Dendritic cell treated with granulocyte-macrophage colony-stimulating factor and Interleukin-4, amounts not matched to agents 40 ng/mL and 50 ng/mL, for 4 days (primary cell): Measurements from ENCODE around the gene NAV2.

Experiments used
- H3K27ac Mint-ChIP-seq: one replicate; pipeline ENCODE4 v1.8.0; 2022; ENCODE audit warnings: mild to moderate bottlenecking, mixed read lengths
- H3K27me3 Mint-ChIP-seq: one replicate; pipeline ENCODE4 v1.8.0; 2022; ENCODE audit warnings: mild to moderate bottlenecking, mixed read lengths
- H3K36me3 Mint-ChIP-seq: one replicate; pipeline ENCODE4 v1.8.0; 2022; ENCODE audit warnings: low read depth, mixed read lengths
- H3K4me1 Mint-ChIP-seq: one replicate; pipeline ENCODE4 v1.8.0; 2022; ENCODE audit warnings: low read depth, mixed read lengths
- H3K4me3 Mint-ChIP-seq: one replicate; pipeline ENCODE4 v1.8.0; 2022; ENCODE audit warnings: mild to moderate bottlenecking, moderate library complexity, mixed read lengths
- H3K9me3 Mint-ChIP-seq: one replicate; pipeline ENCODE4 v1.8.0; 2022; ENCODE audit warnings: mixed read lengths
- intact Hi-C: fragments of 100-400 bp; cut with micrococcal nuclease; formaldehyde crosslinking; loops from one replicate; pipeline ENCODE4 v1.15.0; 2022

Gene NAV2

DNA sequence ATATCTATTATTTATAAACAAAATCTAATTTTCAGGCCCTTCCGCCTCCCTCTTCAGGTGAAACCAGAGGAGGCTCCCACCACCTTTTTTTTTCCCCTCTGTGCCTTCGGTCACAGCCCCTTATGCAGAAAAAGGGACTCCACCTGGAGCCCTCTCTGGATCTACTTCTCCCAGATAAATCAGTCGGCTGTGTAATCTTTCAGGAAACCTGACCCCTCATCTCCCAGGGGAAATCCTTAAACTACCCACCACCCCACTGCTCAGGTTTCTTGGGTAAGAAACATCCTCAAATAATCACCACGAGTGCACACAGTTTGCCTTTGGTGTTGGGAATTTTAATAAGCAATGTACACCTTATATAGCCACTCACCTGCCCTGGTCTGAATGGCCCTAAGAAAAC is 104.2 kb downstream of the NAV2 start:
- intact Hi-C loops = no loop called here
- no peak overlapping the region for H3K4me3 Mint-ChIP-seq
- H3K27me3 Mint-ChIP-seq = no peaks in the 10 kb centered on the region
- no peaks in the 10 kb centered on the region for H3K36me3 Mint-ChIP-seq
- H3K27ac Mint-ChIP-seq = no peak overlapping the region
- no peaks in the 10 kb centered on the region for H3K4me1 Mint-ChIP-seq
- no peaks in the 10 kb centered on the region for H3K9me3 Mint-ChIP-seq

DNA sequence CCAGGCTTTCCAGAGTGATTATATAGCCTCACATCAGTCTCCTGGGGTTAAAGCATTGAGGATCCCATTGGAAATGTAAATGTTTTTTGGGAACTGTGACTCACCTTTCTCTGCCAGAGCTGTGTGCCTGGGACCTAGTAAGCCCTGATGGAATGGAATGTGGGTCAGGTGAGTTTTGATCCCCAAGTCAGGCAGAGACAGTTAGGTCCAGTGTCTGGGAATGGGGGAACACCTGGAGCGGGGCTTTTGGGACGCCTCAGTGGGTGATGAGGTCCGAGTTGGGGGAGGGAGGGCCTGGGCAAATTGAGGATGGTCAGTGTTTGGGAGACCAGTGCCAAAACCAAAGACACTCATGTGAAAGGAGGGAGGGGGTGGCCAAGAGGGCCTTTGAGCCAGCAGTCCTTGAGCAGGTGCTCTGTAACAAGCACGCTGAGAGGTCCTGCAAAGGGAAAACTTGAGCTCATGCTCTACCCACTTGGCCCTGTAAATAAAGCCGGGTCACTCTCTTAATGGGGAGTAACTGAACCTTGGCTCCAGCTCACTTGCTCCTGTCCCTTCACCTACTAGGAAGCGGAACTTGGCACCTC is 104.7 kb downstream of the NAV2 start:
- Mint-ChIP-seq H3K4me1 (no peaks in the 10 kb centered on the region), H3K27ac (no peak overlapping the region), H3K4me3 (no peak overlapping the region), H3K9me3 (no peaks in the 10 kb centered on the region), H3K36me3 (no peaks in the 10 kb centered on the region), H3K27me3 (no peaks in the 10 kb centered on the region)
- intact Hi-C loops = no loop called here

DNA sequence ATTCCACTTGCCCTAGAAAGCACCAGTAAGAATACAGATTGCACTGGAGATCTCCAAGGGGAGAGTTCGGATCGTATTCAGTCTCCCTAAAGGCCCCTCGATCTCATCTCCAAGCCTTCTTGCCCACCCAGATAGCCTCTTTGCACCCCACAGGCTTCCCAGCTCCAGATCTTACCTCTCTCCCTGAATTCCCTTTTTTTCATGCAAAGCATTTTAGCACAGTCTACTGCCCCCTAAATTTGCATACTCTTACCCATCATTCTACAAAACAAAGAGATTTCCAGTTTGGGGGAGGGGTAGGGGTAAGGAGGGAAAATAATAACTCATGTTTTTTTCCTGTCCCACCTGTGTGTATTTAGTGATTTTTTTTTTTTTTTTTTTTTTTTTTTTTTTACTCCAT is 105.2 kb downstream of the NAV2 start:
- Mint-ChIP-seq H3K36me3 (no peaks in the 10 kb centered on the region), H3K27ac (no peak overlapping the region), H3K27me3 (no peaks in the 10 kb centered on the region), H3K4me3 (no peak overlapping the region), H3K4me1 (no peaks in the 10 kb centered on the region), H3K9me3 (no peaks in the 10 kb centered on the region)
- intact Hi-C loops = no loop called here

DNA sequence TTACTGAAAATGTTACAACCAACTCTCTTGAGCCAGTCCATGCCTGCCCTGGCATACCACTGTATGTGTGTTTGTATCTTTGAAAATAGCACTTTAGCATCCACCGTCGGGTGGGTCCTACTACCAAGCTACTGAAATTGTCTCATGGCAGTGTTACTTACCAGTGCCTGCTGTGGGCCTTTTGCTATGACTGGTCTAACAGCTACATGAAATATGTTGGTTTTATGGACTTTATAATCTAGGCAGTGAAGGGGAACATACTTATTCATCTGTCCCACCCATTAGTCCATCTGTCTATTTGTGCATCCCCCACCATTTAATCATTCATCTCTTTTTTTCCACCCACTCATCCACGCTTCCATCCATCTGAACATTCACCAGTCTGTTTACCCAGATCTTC is 106.0 kb downstream of the NAV2 start:
- H3K4me1 Mint-ChIP-seq = no peaks in the 10 kb centered on the region
- intact Hi-C loops = no loop called here
- H3K27me3 Mint-ChIP-seq = no peaks in the 10 kb centered on the region
- H3K9me3 Mint-ChIP-seq = no peaks in the 10 kb centered on the region
- H3K27ac Mint-ChIP-seq = no peak overlapping the region
- H3K4me3 Mint-ChIP-seq = no peak overlapping the region
- H3K36me3 Mint-ChIP-seq = no peaks in the 10 kb centered on the region

DNA sequence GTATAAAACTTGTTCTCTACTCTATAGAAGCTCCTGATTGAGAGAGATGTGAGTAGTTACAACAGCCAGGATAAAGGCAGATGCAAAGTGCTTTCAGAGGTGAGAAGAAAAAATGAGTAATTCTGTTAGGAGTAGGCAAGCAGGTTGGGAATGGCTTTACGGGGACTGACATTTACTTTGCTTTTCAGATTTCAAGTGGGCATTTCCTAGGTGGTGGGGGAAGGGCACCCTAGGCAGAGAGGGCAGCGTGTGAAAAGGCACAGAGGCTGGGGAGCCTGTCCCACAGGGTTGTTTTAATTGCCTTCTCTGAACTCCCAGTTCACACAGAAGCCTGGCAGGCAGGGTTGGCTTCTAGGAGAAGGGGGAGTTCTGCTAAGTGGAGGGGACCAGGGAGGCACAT is 106.5 kb downstream of the NAV2 start:
- intact Hi-C loops = no loop called here
- Mint-ChIP-seq H3K36me3 (no peaks in the 10 kb centered on the region), H3K27me3 (no peaks in the 10 kb centered on the region), H3K9me3 (no peaks in the 10 kb centered on the region), H3K4me3 (no peak overlapping the region), H3K27ac (no peak overlapping the region), H3K4me1 (no peaks in the 10 kb centered on the region)

DNA sequence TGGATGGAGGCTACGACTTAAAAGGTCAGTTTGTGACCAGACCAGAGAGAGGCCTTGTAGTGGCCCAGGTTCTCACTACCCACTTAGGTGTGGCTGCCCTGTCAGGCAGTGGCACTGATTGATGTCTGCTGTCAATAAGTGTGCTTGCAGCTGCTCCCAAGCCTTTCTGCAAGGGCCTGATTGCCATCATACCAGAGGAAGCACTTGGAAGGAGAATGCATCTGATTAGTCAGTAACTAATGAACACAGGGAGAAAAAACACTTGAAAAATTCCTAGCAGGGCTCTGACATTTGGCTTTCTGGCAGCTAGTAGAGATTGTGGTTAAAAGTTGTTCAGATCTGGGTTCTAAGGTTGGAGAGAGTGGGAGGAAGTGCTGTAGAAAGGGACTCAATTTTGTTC is 107.5 kb downstream of the NAV2 start:
- Mint-ChIP-seq H3K9me3 (no peaks in the 10 kb centered on the region), H3K27ac (no peak overlapping the region), H3K4me1 (no peaks in the 10 kb centered on the region), H3K4me3 (no peak overlapping the region), H3K36me3 (no peaks in the 10 kb centered on the region), H3K27me3 (no peaks in the 10 kb centered on the region)
- intact Hi-C loops = no loop called here

DNA sequence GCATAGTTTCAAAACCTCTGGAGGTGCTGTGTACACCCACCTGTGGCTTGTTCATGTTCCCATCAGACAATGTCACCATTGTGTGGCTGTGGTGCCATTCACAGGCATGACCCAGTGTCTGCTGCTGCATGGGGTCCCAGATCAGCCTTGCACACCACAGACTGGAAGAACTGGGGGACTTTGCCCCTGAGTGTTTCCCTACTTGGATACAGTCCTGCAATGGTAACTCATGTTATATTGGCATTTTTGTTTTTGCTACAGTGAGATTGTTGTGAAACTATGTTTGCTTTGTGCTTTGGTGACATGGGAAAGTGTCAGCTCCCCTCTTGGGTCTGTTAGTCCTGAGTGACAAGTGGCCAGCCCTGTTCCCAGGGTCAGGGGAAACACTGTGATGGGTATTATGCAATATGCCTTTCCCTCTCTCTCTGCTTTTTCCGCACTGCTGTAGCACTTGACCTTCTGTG is 108.8 kb downstream of the NAV2 start:
- no peak overlapping the region for H3K4me3 Mint-ChIP-seq
- H3K36me3 Mint-ChIP-seq = no peaks in the 10 kb centered on the region
- no peaks in the 10 kb centered on the region for H3K9me3 Mint-ChIP-seq
- H3K4me1 Mint-ChIP-seq = no peaks in the 10 kb centered on the region
- intact Hi-C loops = no loop called here
- no peaks in the 10 kb centered on the region for H3K27me3 Mint-ChIP-seq
- H3K27ac Mint-ChIP-seq = no peak overlapping the region

DNA sequence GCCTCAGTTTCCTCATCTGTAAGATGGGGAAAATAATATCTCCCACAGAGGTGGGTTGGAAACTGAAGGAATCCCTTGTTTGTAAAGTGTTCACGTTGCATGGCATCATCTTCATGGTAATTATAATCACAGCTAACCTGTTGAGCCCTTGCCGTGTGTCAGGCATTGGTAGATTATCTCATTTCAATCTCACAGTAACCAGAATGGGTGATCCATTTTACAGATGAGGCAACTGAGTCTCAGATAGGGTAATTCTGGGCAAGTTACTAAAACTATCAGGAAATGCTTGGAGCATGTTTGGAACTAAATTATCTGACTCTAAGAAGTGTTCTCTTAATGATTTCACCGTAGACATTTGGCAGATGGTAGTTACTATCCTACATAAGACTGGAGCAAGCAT is 109.4 kb downstream of the NAV2 start:
- Mint-ChIP-seq H3K4me1 (no peaks in the 10 kb centered on the region), H3K27me3 (no peaks in the 10 kb centered on the region), H3K4me3 (no peak overlapping the region), H3K27ac (no peak overlapping the region), H3K36me3 (no peaks in the 10 kb centered on the region), H3K9me3 (no peaks in the 10 kb centered on the region)
- intact Hi-C loops = no loop called here

DNA sequence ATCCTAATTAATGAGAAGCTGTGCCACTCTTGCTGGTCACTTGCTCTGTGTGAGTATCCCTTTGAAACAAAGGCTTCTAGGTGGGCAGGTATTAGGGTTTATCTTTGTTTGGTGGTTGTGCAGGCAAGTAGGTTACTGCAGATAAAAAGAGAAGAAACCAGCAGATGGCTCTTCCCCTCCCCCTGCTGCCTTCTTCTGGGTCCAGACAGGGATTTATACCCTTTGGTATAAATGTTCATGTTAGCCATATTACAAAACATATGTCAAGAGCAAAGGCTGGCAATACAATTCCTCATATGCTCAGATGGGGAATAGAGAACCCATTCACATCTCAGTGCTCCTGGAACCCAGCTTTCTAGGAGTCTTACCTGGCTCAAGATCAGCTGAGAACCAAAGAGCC is 109.9 kb downstream of the NAV2 start:
- Mint-ChIP-seq H3K36me3 (no peaks in the 10 kb centered on the region), H3K4me1 (no peaks in the 10 kb centered on the region), H3K4me3 (no peak overlapping the region), H3K27ac (no peak overlapping the region), H3K9me3 (no peaks in the 10 kb centered on the region), H3K27me3 (no peaks in the 10 kb centered on the region)
- intact Hi-C loops = no loop called here

DNA sequence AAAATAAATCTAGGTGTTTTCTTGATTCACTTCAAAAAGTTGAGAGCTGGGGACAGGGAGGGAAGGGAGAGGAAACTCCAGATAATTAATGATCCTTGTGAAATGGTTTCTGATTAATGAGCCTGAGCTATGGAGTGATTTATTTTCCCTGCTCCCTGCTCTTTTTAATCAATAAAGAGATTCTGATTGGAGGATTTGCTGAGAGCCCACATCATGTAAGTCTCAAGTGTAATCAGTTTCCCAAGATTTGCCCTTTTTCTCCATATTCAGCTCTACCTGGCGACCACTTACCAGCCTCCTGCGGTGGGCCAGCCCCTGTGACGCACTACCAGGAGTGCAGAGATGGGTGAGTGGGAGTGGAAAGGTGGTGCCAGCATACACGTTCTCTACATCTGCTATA is 114.0 kb downstream of the NAV2 start:
- no peaks in the 10 kb centered on the region for H3K4me1 Mint-ChIP-seq
- H3K27me3 Mint-ChIP-seq = no peaks in the 10 kb centered on the region
- no peaks in the 10 kb centered on the region for H3K36me3 Mint-ChIP-seq
- no peak overlapping the region for H3K27ac Mint-ChIP-seq
- intact Hi-C loops = no loop called here
- no peaks in the 10 kb centered on the region for H3K9me3 Mint-ChIP-seq
- no peak overlapping the region for H3K4me3 Mint-ChIP-seq

DNA sequence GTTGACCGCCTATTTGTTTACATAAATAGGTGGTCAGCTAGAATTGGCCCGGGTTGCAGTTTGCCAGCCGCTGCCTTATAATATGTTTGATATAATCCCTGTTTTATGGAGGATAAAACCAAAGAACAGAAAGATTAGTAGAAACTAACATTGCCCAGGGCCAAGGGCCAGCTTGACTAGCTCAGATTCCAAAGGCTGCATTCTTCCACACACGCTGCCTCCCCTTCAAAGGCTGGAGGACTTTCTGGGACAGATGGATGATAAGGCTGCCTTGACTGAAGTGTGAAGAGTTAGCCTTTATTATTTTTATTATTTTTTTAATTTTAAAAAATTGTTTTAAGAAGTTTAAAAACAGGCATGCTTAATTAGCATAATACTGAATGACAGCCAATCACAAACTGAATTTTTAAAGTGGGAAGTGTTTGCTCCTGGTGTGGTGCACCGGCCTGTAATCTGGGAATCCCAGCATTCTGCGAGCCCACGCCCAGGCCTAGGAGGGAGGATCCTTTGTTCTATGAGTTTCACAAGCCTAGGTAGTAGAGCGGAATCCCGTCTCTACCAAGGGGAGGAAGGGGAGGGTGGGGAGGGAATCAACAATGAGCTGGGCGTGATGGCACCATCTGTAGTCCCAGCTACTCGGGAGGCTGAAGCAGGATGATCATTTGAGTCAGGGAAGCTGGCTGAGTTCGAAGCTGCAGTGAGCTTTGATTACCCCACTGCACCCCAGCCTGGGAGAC is 114.9 kb downstream of the NAV2 start:
- intact Hi-C loops = no loop called here
- no peaks in the 10 kb centered on the region for H3K36me3 Mint-ChIP-seq
- no peaks in the 10 kb centered on the region for H3K9me3 Mint-ChIP-seq
- H3K27ac Mint-ChIP-seq = no peak overlapping the region
- no peak overlapping the region for H3K4me3 Mint-ChIP-seq
- H3K27me3 Mint-ChIP-seq = no peaks in the 10 kb centered on the region
- H3K4me1 Mint-ChIP-seq = no peaks in the 10 kb centered on the region

DNA sequence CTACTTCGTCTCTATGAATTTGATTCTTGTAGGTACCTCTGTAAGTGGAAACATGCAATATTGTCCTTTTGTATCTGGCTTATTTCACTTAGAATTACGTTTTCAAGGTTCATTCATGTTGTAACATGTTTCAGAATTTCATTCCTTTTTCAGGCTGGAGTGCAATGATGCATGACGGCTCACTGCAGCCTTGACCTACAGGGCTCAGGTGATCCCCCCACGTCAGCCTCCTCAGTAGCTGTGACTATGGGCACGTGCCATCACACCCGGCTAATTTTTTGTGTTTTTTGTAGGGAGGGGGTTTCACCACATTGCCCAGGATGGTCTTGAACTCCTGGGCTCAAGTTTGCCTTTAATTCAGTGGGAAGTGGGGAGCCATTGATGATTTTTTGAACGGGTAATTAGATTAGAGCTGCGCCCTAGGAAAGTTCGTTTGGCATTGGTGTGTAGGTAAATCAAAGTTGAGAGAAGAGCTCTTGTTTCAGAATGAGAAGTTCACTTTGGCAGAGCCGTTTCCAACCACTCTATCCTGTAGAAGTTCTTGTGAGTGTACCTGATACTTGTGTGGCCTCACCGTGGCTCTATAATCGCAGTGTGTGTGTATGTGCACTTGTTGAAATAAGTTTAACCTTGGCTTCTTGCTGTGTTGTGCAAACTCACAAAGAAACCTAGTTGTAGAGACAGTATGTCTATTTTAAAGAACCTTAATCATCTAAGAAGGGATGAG is 115.9 kb downstream of the NAV2 start:
- H3K27ac Mint-ChIP-seq = no peak overlapping the region
- peaks cover 2% of the 10 kb centered on the region for H3K9me3 Mint-ChIP-seq
- intact Hi-C loops = no loop called here
- H3K27me3 Mint-ChIP-seq = no peaks in the 10 kb centered on the region
- H3K4me3 Mint-ChIP-seq = no peak overlapping the region
- H3K36me3 Mint-ChIP-seq = no peaks in the 10 kb centered on the region
- H3K4me1 Mint-ChIP-seq = no peaks in the 10 kb centered on the region

DNA sequence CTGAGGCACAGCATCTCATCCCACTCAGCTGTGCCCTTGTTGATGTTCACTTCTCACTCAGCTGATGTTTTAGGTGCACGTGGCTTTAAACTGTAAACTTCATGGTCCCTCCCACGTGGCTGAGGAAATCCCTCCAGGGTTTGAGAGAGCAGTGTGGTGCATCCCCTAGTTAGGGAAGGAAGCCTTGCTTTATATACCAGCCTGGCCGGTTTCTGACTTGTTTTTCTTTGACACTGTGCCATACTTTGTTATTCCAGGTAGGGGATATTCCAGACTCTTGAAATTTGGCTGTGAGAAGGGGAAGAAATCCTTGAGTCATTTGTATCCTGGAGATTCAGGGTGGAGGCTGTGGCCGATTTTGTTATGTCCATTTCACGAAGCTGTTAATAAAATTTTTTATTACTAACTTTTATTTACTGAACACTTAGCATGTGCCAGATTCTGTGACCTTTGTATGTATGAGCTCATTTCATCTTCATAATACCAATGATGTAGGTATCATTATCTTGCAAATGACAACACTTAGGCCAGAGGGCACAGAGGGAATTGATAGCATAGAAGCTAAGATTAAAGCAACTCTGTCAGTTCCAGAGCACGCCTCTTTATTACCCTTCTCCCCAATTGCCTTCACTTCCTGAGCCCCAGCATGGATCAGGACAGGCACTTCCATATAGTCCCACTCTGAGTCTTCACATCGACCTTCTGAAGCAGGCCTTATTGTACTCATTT is 116.6 kb downstream of the NAV2 start:
- peaks cover 8% of the 10 kb centered on the region for H3K9me3 Mint-ChIP-seq
- H3K4me1 Mint-ChIP-seq = no peaks in the 10 kb centered on the region
- no peak overlapping the region for H3K27ac Mint-ChIP-seq
- no peaks in the 10 kb centered on the region for H3K27me3 Mint-ChIP-seq
- intact Hi-C loops = no loop called here
- no peak overlapping the region for H3K4me3 Mint-ChIP-seq
- no peaks in the 10 kb centered on the region for H3K36me3 Mint-ChIP-seq

DNA sequence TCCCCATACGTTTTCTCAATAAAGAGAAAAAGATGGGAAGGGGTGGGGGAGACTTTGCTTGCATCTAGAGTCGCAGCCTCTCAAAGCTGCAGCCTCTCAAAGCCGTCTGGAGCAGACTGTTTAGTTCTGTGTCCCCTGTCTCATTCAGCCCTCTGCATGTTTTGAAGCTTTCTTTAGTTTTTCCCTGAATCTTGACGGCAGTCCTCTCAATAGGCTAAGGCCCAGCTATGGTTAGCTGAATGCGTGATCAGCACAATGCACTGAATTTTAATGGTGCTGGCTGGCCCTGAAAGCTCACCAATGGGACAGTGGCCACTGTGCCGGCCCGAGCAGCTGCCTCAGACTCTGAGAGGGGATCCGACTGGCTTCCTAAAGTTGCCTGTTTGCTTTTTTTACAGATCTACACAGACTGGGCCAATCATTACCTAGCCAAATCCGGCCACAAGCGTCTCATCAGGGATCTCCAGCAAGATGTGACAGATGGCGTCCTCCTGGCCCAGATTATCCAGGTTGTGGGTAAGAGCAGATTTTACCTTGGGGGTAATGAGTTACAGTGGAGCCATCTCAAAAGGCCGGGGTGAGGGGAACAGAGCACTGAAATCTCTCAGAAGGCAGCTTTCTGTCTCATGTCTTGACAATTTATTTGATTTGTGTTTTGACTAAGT is 119.6 kb downstream of the NAV2 start:
- Mint-ChIP-seq H3K36me3 (no peaks in the 10 kb centered on the region), H3K27me3 (no peaks in the 10 kb centered on the region), H3K4me1 (no peaks in the 10 kb centered on the region), H3K4me3 (no peak overlapping the region), H3K9me3 (peaks cover 8% of the 10 kb centered on the region), H3K27ac (no peak overlapping the region)
- intact Hi-C loops = no loop called here
